GM19438 (cell line): ENCODE data around the gene TMEM175.

Experiments
- ATAC-seq: cut with Tn5 transposase; IDR thresholded peaks from one replicate; pipeline ENCODE4 v1.9.1; 2021; ENCODE audit warnings: low read depth; ENCODE audit not compliant: unreplicated experiment

Gene TMEM175

GRCh38 chr4:931960-932712 lies at the start of gene TMEM175, which contains the start of gene GAK:
TSS of gene TMEM175 (plus strand) at chr4:932460. CDS start at chr4:947740, 15,280 bp downstream.
TSS of gene GAK (minus strand) at chr4:932316. CDS start at chr4:932187, 129 bp downstream.
- ATAC-seq, result peak; percentile 75

DNA sequence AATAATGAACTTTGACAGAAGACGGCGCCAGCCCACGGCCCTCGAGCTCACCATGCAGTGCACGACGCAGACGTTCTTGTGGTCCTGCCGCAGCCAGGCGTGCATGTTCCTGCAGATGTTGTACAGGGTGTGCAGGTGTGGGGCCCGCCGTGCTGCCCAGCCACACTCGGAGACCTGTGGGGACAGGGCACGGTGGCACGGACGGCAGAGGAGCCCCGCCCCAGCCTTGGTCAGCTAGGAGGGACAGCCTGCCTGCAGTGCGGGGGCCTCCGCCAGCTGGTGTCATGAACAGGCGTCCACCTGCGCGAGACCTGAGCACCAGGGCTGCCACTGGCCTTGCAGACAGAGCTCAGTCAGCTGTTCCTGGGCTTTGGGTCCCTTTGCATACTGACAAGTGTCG lies 49.6 kb upstream of the TMEM175 start:
- ATAC-seq, result no peak

GRCh38 chr4:883377-884095 lies 48.7 kb upstream of the TMEM175 start:
- no peak for ATAC-seq

- no peak for ATAC-seq
Observed at GRCh38 chr4:884259-884658, 48.0 kb upstream of the TMEM175 start.

- no peak for ATAC-seq
Observed at GRCh38 chr4:884896-885295, 47.4 kb upstream of the TMEM175 start.

GRCh38 chr4:885353-885752 lies 46.9 kb upstream of the TMEM175 start:
- no peak for ATAC-seq

- ATAC-seq, result no peak
Observed at GRCh38 chr4:886244-886643, 46.0 kb upstream of the TMEM175 start.

DNA sequence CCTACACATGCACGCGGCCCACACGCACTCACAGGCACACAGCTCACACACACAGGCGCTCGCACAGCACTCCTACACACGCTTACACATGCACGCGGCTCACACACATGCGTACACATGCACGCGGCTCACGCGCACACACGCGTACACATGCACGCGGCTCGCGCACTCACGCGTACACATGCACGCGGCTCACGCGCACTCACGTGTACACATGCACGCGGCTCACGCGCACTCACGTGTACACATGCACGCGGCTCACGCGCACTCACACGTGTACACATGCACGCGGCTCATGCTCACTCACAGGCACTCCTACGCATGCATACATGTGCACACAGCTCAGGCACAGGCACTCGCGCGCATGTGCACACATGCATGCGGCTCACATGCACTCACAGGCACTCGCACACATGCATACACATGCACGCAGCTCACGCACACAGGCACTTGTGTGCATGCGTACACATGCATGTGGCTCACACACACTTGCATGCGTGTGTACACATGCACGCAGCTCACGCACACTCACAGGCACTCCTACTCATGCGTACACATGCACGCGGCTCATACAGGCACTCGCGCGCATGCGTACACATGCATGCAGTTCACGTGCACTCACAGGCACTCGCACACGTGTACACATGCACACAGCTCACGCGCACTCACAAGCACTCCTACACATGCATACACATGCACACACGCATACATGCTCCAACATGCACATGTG lies 45.1 kb upstream of the TMEM175 start:
- no peak for ATAC-seq

GRCh38 chr4:888029-888428 lies 44.2 kb upstream of the TMEM175 start:
- no peak for ATAC-seq

DNA sequence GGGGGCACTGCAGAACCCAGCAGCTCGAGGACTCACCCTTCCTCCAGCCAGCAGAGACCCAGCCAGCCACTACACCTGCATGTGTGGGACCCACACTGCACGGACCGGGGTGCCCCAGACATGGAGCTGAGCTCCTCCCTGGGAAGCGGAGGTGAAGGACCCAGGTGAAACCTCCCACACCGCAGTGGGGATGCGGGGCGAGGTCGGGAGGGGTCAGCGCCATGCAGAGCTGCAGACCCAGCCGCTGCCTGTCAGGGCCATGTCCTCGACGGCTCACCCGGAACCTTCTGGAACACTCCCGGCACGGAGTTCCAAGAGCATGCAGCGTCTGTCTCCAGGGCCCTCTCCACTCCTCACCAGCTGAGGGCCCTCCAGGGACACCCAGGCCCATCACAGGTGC lies 42.7 kb upstream of the TMEM175 start:
- ATAC-seq, result no peak

- ATAC-seq, result no peak
Observed at GRCh38 chr4:890036-890695, 42.1 kb upstream of the TMEM175 start.

DNA sequence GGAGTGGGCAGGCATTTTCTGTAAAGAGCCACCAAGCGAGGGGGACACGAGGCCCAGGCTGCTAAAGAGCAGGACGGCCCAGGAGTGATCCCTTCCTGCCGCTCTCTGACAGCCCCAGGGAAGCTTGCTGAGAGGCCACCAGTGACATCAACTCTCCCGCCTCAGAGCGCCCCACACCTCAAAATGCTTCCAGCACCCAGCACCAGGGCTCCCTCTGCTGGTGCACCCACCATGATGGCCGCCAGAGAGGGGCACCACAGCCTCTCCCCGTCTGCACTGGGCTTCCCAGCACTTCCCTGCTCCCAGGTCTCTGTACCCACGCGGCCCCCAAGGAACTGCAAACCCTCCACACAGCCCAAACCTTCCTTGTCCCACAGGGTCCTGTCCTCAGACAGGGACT lies 40.5 kb upstream of the TMEM175 start:
- ATAC-seq, result no peak

GRCh38 chr4:892780-893179 lies 39.5 kb upstream of the TMEM175 start:
- no peak for ATAC-seq

DNA sequence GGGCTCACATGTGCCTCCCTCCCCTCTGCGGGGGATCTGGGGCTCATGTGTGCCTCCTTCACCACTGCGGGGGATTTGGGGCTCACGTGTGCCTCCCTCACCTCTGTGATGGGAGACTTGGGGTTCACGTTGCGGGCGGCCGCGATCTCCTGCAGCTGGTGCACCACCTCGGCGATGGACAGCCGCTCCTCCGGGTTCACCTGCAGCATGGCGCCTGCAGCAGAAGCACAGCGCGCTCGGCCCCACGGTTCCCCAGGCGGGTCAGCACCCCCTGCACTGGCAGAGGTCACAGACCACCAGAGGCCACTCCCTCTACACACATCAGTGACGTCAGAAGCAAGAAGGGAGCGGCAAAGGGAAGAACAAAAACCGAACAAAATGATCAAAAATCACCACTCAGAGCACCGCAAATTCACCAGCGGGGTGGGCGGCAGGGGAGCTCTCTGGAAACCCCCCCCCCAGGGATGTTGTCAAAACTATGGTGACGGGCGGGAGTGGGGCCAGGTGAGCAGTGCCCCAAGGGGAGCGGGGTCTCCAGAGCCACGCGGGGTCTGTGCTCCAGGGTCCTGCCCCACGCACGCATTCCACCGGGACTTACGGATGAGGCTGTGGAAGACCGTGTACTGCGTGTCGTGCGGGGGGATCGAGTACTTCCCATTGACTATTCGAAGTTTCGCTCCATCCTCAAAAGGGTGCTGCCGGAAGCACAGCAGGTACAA lies 38.8 kb upstream of the TMEM175 start:
- no peak for ATAC-seq

GRCh38 chr4:893995-894705 lies 38.1 kb upstream of the TMEM175 start:
- no peak for ATAC-seq

DNA sequence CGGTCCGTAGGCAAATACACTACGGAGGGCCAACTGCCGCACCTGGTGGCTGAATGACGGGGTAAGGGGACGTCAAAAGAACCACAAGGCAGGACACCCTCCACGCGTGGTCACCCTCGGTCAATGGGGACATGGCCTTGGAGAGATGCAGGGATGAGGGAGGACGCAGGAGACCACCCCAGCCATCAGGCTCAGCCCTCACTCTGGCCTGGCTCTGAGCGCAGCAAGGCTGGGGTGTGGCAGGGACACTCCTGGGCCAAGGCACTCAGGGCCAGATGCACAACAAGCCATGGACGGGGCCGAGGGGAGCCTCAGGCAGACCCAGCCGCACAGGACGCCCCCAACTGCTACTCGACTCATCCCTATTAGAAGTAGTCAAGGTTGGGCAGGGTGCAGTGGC lies 36.7 kb upstream of the TMEM175 start:
- ATAC-seq, result no peak

DNA sequence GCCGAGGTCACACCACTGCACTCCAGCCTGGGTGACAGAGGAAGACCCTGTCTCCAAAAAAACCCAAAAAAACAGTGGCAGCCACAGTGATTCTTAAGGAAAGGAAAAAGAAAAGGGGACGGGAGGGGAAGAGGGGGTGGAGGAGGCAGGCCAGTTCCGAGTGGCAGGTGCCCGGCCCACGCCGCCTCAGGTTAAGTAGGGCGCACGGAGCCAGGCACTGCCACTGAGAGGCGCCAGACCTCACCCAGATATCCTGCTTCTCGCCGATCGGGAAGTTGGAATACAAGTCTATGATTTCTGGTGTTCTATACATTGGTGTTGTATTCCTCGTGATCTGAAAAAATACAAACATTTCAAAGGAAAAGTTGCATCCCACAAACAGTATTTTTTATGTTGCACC lies 36.0 kb upstream of the TMEM175 start:
- ATAC-seq, result no peak

DNA sequence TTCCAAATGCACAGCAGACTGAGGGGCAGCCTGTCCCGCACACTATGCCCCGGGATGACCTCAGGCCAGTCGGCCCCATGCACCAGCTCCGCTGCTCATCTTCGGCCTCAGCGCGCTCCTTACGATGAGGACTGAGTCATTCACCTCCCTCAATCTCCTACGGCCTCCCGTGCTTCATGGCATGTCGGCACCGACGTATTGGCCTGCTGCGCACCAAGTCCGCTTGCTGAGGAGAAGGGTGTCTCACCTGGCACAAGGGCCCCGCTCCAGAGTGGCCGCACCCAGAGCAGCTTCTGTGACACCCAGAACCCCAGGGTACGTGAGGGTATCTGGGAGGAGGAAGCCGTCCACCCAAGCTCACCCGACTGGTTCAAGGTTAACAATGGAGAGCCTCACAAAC lies 35.6 kb upstream of the TMEM175 start:
- no peak for ATAC-seq

- no peak for ATAC-seq
Observed at GRCh38 chr4:898123-898522, 34.1 kb upstream of the TMEM175 start.
